VCaP (cell line): ENCODE data around the gene ACOX2.

Source experiments
- H3K27ac ChIP-seq: fragments of 450-650 bp; 2 replicates; pipeline ENCODE4 v1.5.1; 2017
- CTCF ChIP-seq: fragments of 450-650 bp; conservative IDR thresholded peaks from 2 replicates; pipeline ENCODE4 v1.5.1; 2017; ENCODE audit warnings: mild to moderate bottlenecking, moderate library complexity

The ACOX2 gene

DNA sequence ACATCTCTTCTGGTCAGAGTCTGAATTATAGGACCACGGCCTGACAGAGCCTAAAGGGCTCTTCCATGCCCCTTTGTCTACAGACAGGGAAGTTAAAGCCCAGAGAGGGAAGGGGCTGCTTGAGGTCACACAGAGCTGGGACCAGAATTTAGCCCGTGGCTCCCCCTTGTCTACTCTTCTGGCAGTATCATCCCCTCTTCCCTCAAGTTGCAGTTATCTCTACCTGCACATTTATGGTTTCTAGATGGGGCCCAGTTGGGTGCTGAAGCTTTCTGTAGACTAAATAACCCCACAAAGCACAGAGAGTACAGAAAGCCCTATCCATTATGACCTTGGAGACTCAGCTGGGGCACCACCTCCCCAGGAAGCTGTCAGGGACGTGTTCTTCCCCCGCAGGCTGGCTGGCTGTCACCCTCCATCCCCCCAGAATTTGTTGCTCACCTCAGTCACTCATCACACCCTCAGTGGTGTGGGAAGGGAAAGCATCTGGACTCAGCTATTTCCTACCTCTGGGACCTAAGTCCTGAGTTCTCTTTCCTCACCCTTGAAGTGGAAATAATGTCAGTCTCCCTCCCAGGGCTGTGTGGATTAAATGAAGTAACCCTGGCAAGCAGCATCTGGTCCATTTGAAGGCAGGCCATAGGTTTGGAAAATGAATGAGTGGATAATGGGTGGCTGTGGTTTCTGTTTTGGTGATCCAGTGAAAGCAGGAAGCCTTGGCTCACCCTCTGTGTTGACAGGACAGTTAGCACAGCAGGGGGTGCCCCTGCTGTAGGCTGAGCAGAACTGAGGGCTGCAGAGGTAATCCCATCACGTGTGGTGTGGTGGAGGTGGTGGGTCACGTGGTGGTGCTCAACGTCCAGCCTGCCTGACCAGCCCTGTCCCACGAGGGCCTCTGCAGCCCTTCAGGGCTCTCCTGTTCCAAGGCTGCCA lies 16.3 kb downstream of the ACOX2 start:
- H3K27ac ChIP-seq: no peak overlapping the region
- TF ChIP-seq CTCF: no peak

GRCh38 chr3:58519668-58520402 lies 17.2 kb downstream of the ACOX2 start:
- TF ChIP-seq CTCF: no peak
- no peak overlapping the region for H3K27ac ChIP-seq

GRCh38 chr3:58518291-58518789 lies 18.6 kb downstream of the ACOX2 start:
- no peak overlapping the region for H3K27ac ChIP-seq
- no peak for TF ChIP-seq CTCF

DNA sequence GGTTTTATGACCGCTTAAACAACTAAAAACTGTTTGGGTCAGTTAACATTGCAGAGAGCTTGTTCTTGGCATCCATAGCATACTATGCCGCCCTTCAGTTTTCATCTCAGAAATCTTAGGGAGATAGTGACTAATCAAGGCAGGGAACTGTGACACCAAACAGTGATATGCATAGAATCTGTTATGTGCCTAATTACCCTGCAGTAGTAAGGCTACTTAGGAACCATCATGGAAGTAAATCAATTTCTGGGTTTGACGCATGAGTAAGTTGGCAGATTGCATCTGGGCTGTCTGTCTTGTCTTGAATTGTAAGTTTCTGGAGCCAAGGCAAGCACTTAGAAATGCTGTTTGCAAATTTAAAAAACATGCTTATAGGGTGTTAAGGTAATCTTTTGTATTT lies 22.6 kb downstream of the ACOX2 start:
- no peak overlapping the region for H3K27ac ChIP-seq
- no peak for TF ChIP-seq CTCF

DNA sequence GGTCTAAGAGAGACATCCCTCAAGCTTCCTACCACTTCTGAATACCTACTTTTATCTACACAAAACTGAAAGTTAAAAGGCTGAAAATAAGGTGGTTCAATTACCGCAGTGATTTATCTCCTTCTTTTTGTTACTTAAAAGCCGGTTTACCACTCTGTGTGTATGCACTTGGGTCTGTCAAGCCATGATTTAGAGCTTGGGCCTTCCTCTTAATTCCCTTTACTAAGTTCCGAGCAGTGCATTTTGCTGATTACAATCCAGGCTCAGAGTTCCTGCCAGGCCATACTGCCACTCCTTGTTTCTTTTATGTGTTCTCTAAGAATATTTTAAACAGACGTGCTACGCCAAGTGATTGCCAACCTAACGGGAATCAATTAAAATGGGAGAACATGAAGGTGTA lies 28.6 kb downstream of the ACOX2 start:
- no peak for TF ChIP-seq CTCF
- no peak overlapping the region for H3K27ac ChIP-seq

GRCh38 chr3:58507356-58508078 lies 29.5 kb downstream of the ACOX2 start:
- no peak for TF ChIP-seq CTCF
- no peak overlapping the region for H3K27ac ChIP-seq

GRCh38 chr3:58502872-58503271 lies 34.1 kb downstream of the ACOX2 start:
- H3K27ac ChIP-seq: no peak overlapping the region
- TF ChIP-seq CTCF: no peak
